Chondrocyte (in vitro differentiated cells): Measurements from ENCODE around the gene NUDT9. TPM values are rescaled to one million over a fixed set of nuclear protein-coding genes. Genes with fewer than 3 reads are reported as not detected.
"Not testable (repeated sequence)": the region's sequence is repeated elsewhere in the genome, so short reads cannot be mapped to it uniquely, and the experiment has no call there.

ENCODE experiments used
- DNase-seq: peaks from one replicate; pipeline ENCODE4 v3.0.0; 2021; ENCODE audit warnings: mixed read lengths, low spot score
- H3K27ac Mint-ChIP-seq: one replicate; pipeline ENCODE4 v1.8.0; 2021; ENCODE audit warnings: mild to moderate bottlenecking, moderate library complexity, mixed read lengths; ENCODE audit not compliant: unreplicated experiment
- H3K27me3 Mint-ChIP-seq: 2 replicates; pipeline ENCODE4 v1.8.0; 2021; ENCODE audit warnings: low read depth, mixed read lengths
- H3K36me3 Mint-ChIP-seq: 2 replicates; pipeline ENCODE4 v1.8.0; 2021; ENCODE audit warnings: low read depth, mixed read lengths
- H3K4me1 Mint-ChIP-seq: 2 replicates; pipeline ENCODE4 v1.8.0; 2021; ENCODE audit warnings: low read depth, mild to moderate bottlenecking, mixed read lengths
- H3K4me3 Mint-ChIP-seq: one replicate; pipeline ENCODE4 v1.8.0; 2021; ENCODE audit warnings: mild to moderate bottlenecking, moderate library complexity, mixed read lengths; ENCODE audit not compliant: unreplicated experiment
- H3K9me3 Mint-ChIP-seq: 2 replicates; pipeline ENCODE4 v1.8.0; 2021; ENCODE audit warnings: low read depth, mixed read lengths
- total RNA-seq: library from RNA; stranded (reverse); gene quantifications from 3 replicates; pipeline ENCODE4 v1.2.1, GENCODE V29; 2021
- TF ChIP-seq, protein P1 (sequence below): fragments of 200-600 bp; sonication (generic); IDR thresholded peaks from 2 replicates; pipeline ENCODE4 v1.5.0; 2021; ENCODE audit warnings: antibody characterized with exemption, mild to moderate bottlenecking, moderate library complexity

The NUDT9 gene
- total RNA-seq, 1 donor from 2014 or later, result 20.5 TPM

DNA sequence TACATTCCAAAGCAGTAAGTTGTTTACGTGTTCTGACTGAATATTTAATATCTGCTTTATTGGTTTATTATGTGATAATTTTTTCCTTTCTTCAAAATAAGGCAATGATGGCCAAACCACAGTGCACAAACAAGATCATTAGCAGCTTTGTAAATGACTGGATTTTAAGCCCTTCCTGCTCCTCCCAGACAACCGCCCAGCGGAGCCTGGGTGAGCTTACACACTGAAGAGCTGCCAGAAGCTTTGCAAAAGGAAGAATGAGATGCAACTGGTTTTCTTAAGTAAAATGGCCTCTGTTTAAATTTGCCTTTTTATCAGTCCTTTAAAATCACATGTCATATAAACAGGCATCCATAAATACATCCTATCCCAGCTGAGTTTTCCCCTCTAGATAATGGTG is 54.6 kb downstream of the NUDT9 start:
- H3K27me3 Mint-ChIP-seq, result no peaks in the 10 kb centered on the region
- H3K4me3 Mint-ChIP-seq, result no peak overlapping the region
- no peaks in the 10 kb centered on the region for H3K36me3 Mint-ChIP-seq
- DNase-seq, result no peak
- H3K4me1 Mint-ChIP-seq, result no peaks in the 10 kb centered on the region
- TF ChIP-seq, protein P1, sequence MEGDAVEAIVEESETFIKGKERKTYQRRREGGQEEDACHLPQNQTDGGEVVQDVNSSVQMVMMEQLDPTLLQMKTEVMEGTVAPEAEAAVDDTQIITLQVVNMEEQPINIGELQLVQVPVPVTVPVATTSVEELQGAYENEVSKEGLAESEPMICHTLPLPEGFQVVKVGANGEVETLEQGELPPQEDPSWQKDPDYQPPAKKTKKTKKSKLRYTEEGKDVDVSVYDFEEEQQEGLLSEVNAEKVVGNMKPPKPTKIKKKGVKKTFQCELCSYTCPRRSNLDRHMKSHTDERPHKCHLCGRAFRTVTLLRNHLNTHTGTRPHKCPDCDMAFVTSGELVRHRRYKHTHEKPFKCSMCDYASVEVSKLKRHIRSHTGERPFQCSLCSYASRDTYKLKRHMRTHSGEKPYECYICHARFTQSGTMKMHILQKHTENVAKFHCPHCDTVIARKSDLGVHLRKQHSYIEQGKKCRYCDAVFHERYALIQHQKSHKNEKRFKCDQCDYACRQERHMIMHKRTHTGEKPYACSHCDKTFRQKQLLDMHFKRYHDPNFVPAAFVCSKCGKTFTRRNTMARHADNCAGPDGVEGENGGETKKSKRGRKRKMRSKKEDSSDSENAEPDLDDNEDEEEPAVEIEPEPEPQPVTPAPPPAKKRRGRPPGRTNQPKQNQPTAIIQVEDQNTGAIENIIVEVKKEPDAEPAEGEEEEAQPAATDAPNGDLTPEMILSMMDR, result no peak
- no peaks in the 10 kb centered on the region for H3K9me3 Mint-ChIP-seq
- H3K27ac Mint-ChIP-seq, result no peak overlapping the region

DNA sequence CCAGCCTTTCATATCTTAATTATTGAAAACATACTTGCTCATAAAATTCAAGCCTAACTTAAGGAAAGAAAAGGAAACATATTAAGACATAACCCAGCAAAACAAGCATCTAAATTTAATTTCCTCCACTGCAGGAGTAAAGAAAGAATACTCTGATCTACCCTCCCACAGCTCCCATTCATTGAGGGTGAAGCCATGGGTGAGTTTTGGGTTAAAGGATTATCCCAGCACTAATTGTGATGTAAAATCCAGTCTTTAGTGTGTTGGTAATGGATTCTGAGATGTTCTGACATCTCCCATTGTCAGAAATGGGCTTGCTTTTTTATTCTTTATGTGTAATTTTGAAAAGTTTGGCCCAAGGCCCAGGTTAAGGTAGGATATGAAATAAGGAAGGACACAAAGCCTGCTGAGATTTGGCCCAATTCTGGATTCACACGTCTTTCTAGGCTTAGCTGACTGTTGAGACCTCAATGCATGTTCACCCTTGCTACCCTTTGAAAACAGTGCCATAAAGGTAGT is 56.4 kb downstream of the NUDT9 start:
- Mint-ChIP-seq H3K4me1 (no peaks in the 10 kb centered on the region), H3K27me3 (no peaks in the 10 kb centered on the region), H3K36me3 (peaks cover 4% of the 10 kb centered on the region), H3K27ac (no peak overlapping the region), H3K4me3 (no peak overlapping the region), H3K9me3 (no peaks in the 10 kb centered on the region)
- DNase-seq, result no peak
- TF ChIP-seq, protein P1, result no peak

DNA sequence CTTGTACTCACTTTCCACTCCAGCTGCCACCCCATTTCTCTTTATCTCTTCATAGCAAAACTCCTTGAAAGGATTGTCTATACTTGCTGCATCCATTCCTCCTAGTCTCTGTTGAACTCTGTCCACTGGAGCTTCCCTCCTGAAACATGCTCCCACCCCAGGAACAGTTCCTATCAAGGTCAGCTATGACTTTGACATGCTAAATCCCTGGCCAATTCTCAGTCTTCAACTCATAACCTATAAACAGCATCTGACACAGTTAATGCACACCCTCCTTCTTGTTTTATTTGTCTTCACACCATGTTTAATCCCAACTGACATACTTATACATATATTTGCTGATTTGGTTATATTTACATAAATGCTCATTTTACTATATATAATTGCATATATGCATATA is 59.0 kb downstream of the NUDT9 start:
- Mint-ChIP-seq H3K27ac (no peak overlapping the region), H3K4me1 (no peaks in the 10 kb centered on the region), H3K9me3 (peaks cover 4% of the 10 kb centered on the region)

DNA sequence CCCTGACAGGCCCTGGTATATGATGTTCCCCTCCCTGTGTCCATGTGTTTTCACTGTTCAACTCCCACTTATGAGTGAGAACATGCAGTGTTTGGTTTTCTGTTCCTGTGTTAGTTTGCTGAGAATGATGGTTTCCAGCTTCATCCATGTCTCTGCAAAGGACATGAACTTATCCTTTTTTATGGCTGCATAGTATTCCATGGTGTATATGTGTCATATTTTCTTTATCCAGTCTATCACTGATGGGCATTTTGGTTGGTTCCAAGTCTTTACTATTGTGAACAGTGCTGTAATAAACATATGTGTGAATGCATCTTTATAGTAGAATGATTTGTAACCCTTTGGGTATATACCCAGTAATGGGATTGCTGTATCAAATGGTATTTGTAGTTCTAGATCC is 60.9 kb downstream of the NUDT9 start:
- H3K9me3 Mint-ChIP-seq, H3K4me1 Mint-ChIP-seq, H3K27me3 Mint-ChIP-seq, DNase-seq, H3K27ac Mint-ChIP-seq, H3K4me3 Mint-ChIP-seq: not testable (repeated sequence)
- peaks cover 12% of the 10 kb centered on the region for H3K36me3 Mint-ChIP-seq

More for the DNA sequence above, 59.0 kb downstream of the NUDT9 start:
- TF ChIP-seq, protein P1, result no peak
- peaks cover 10% of the 10 kb centered on the region for H3K36me3 Mint-ChIP-seq
- DNase-seq, result no peak
- H3K27me3 Mint-ChIP-seq, result no peaks in the 10 kb centered on the region
- H3K4me3 Mint-ChIP-seq, result no peak overlapping the region

DNA sequence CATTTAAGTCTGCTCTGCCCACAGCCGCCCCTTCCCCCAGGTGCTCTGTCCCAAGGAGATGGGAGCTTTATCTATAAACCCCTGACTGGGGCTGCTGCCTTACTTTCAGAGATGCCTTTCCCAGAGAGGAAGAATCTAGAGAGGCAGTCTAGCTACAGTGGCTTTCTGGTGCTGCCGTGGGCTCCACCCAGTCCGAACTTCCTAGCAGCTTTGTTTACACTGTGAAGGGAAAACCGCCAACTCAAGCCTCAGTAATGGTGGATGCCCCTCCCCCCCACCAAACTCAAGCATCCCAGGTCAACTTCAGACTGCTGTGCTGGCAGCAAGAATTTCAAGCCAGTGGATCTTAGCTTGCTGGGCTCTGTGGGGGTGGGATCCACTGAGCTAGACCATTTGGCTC is 66.3 kb downstream of the NUDT9 start:
- Mint-ChIP-seq H3K4me1 (peaks cover 11% of the 10 kb centered on the region), H3K36me3 (peaks cover 13% of the 10 kb centered on the region)
- not testable (repeated sequence) for H3K27ac Mint-ChIP-seq, H3K4me3 Mint-ChIP-seq, DNase-seq, H3K27me3 Mint-ChIP-seq, H3K9me3 Mint-ChIP-seq

DNA sequence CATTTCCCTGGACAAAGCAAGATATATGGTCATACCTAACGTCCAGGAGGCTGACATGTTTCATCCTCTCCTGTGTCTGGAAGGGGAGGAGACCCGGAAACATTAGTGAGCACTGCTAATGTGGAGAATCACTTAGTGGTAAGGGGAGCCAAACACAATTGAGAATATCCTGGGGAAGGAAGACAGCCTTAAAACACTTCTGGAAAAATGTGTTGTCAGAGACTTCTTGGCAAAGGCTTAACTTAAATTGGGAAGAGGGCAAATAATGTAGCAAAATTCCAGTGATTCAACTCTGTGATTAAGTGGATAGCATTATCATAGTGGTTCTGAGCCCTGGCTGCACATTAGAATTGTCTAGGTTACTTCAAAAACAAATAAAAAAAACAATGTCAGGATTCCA is 67.3 kb downstream of the NUDT9 start:
- Mint-ChIP-seq H3K27me3 (no peaks in the 10 kb centered on the region), H3K36me3 (peaks cover 17% of the 10 kb centered on the region), H3K4me3 (no peak overlapping the region), H3K4me1 (peaks cover 11% of the 10 kb centered on the region), H3K9me3 (no peaks in the 10 kb centered on the region), H3K27ac (no peak overlapping the region)
- DNase-seq, result no peak
- TF ChIP-seq, protein P1, result no peak
